Neural progenitor cell (in vitro differentiated cells): ENCODE data around the gene NUP214. TPM values are rescaled to one million over a fixed set of nuclear protein-coding genes. Genes with fewer than 3 reads are reported as not detected.

Source experiments
- DNase-seq: peaks from one replicate; pipeline ENCODE4 v3.0.0-alpha.2; 2016; ENCODE audit warnings: low spot score
- H2AFZ ChIP-seq: fragments of 200-600 bp; sonication (generic); replicated peaks from 2 replicates; pipeline ENCODE4 v1.6.1; 2016; ENCODE audit warnings: antibody characterized with exemption
- H3F3A ChIP-seq: fragments of 200-600 bp; sonication (generic); 2 replicates; pipeline ENCODE4 v1.6.1; 2016; ENCODE audit warnings: antibody characterized with exemption, low read depth
- H3K27ac ChIP-seq: fragments of 200-600 bp; sonication (generic); 2 replicates; pipeline ENCODE4 v1.5.1; 2016; ENCODE audit warnings: mild to moderate bottlenecking
- H3K27me3 ChIP-seq: fragments of 200-600 bp; sonication (generic); 2 replicates; pipeline ENCODE4 v1.6.1; 2016; ENCODE audit warnings: mild to moderate bottlenecking, moderate library complexity
- H3K36me3 ChIP-seq: fragments of 200-600 bp; sonication (generic); 2 replicates; pipeline ENCODE4 v1.5.1; 2016
- H3K4me1 ChIP-seq: fragments of 200-600 bp; sonication (generic); 2 replicates; pipeline ENCODE4 v1.6.1; 2016; ENCODE audit warnings: mixed run types
- H3K4me2 ChIP-seq: fragments of 200-600 bp; sonication (generic); 2 replicates; pipeline ENCODE4 v1.6.1; 2016
- H3K4me3 ChIP-seq: fragments of 200-600 bp; sonication (generic); 2 replicates; pipeline ENCODE4 v1.5.1; 2016
- H3K79me2 ChIP-seq: fragments of 200-600 bp; sonication (generic); 2 replicates; pipeline ENCODE4 v1.6.1; 2016; ENCODE audit warnings: low read depth
- H3K9ac ChIP-seq: fragments of 200-600 bp; sonication (generic); 2 replicates; pipeline ENCODE4 v1.6.1; 2016
- H3K9me3 ChIP-seq: fragments of 200-600 bp; sonication (generic); 2 replicates; pipeline ENCODE4 v1.5.1; 2016; ENCODE audit warnings: low read depth
- H4K20me1 ChIP-seq: fragments of 200-600 bp; sonication (generic); 2 replicates; pipeline ENCODE4 v1.6.1; 2016; ENCODE audit warnings: low read depth
- H3K27ac Mint-ChIP-seq: 3 replicates; pipeline ENCODE4 v1.8.0; 2021; ENCODE audit warnings: mixed read lengths
- H3K27me3 Mint-ChIP-seq: 2 replicates; pipeline ENCODE4 v1.8.0; 2022; ENCODE audit warnings: low read depth, mild to moderate bottlenecking, inconsistent platforms, moderate library complexity, mixed read lengths; ENCODE audit not compliant: insufficient read depth
- H3K36me3 Mint-ChIP-seq: 3 replicates; pipeline ENCODE4 v1.8.0; 2021; ENCODE audit warnings: mixed read lengths
- H3K4me1 Mint-ChIP-seq: 3 replicates; pipeline ENCODE4 v1.8.0; 2021; ENCODE audit warnings: mixed read lengths
- H3K4me3 Mint-ChIP-seq: 3 replicates; pipeline ENCODE4 v1.8.0; 2021; ENCODE audit warnings: mild to moderate bottlenecking, moderate library complexity, mixed read lengths
- H3K9me3 Mint-ChIP-seq: 3 replicates; pipeline ENCODE4 v1.8.0; 2020; ENCODE audit warnings: mixed read lengths
- CTCF ChIP-seq: fragments of 200-600 bp; sonication (generic); IDR thresholded peaks from 2 replicates; pipeline ENCODE4 v1.5.1; 2017; ENCODE audit warnings: antibody characterized with exemption, mild to moderate bottlenecking
- EZH2 ChIP-seq: fragments of 200-600 bp; sonication (generic); IDR thresholded peaks from 2 replicates; pipeline ENCODE4 v1.6.1; 2017; ENCODE audit warnings: antibody characterized with exemption, mild to moderate bottlenecking, moderate library complexity
- EZH2phosphoT487 ChIP-seq: fragments of 200-600 bp; sonication (generic); IDR thresholded peaks from 2 replicates; pipeline ENCODE4 v1.6.1; 2017; ENCODE audit warnings: antibody characterized with exemption
- total RNA-seq: library from RNA; depleted of rRNA; stranded (reverse); fragments of >200 nt; gene quantifications from 2 replicates; pipeline ENCODE4 v1.2.3, GENCODE V29; 2015; ENCODE audit warnings: low replicate concordance

NUP214 gene
- total RNA-seq, 1 donor from 2014 or later, result 37.6 TPM

- no peak for TF ChIP-seq CTCF
- no peak for TF ChIP-seq EZH2
- no peak for TF ChIP-seq EZH2phosphoT487
- Histone ChIP-seq H3K79me2 (no peaks in the 10 kb centered on the region), H3K4me1 (peaks cover 8% of the 10 kb centered on the region), H3K9ac (no peak overlapping the region), H3K9me3 (no peaks in the 10 kb centered on the region), H4K20me1 (no peaks in the 10 kb centered on the region), H3F3A (peaks cover 13% of the 10 kb centered on the region), H3K36me3 (peaks cover 7% of the 10 kb centered on the region), H3K27ac (no peak overlapping the region), H3K4me3 (no peak overlapping the region), H3K27me3 (no peaks in the 10 kb centered on the region), H3K4me2 (no peak overlapping the region), H2AFZ (no peak overlapping the region)
- peaks cover 33% of the 10 kb centered on the region for H3K36me3 Mint-ChIP-seq
- peaks cover 4% of the 10 kb centered on the region for H3K4me1 Mint-ChIP-seq
- H3K4me3 Mint-ChIP-seq, result no peak overlapping the region
- no peak overlapping the region for H3K27ac Mint-ChIP-seq
- DNase-seq, result no peak
- no peaks in the 10 kb centered on the region for H3K27me3 Mint-ChIP-seq
- no peaks in the 10 kb centered on the region for H3K9me3 Mint-ChIP-seq
Observed at GRCh38 chr9:131140112-131140511, 14.7 kb downstream of the NUP214 start.

DNA sequence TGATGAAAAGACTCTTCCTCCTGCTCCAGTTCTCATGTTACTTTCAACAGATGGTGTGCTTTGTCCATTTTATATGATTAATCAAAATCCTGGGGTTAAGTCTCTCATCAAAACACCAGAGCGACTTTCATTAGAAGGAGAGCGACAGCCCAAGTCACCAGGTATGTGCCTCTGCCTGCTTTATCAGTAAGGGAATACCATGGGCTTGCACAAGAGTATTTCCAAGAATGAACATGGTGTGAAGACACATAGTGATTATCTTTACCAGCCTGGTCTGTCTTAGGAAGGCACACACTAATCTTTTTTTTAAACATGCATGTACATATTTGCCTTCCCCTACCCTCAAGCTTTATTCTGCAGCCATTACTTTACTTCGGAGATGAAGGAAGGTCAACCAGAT is 15.2 kb downstream of the NUP214 start:
- no peaks in the 10 kb centered on the region for H3K79me2 ChIP-seq
- H2AFZ ChIP-seq, result no peak overlapping the region
- peaks cover 8% of the 10 kb centered on the region for H3K4me1 ChIP-seq
- Mint-ChIP-seq H3K36me3 (peaks cover 31% of the 10 kb centered on the region), H3K4me3 (no peak overlapping the region), H3K9me3 (no peaks in the 10 kb centered on the region), H3K27me3 (no peaks in the 10 kb centered on the region), H3K4me1 (peaks cover 4% of the 10 kb centered on the region), H3K27ac (no peak overlapping the region)
- H4K20me1 ChIP-seq, result no peaks in the 10 kb centered on the region
- H3K27me3 ChIP-seq, result no peaks in the 10 kb centered on the region
- H3K9me3 ChIP-seq, result no peaks in the 10 kb centered on the region
- H3K4me3 ChIP-seq, result no peak overlapping the region
- H3K4me2 ChIP-seq, result no peak overlapping the region
- TF ChIP-seq EZH2phosphoT487 (no peak), CTCF (no peak), EZH2 (no peak)
- H3K27ac ChIP-seq, result no peak overlapping the region
- peaks cover 7% of the 10 kb centered on the region for H3K36me3 ChIP-seq
- H3F3A ChIP-seq, result peaks cover 13% of the 10 kb centered on the region
- H3K9ac ChIP-seq, result no peak overlapping the region
- no peak for DNase-seq

GRCh38 chr9:131142160-131142559 is 16.8 kb downstream of the NUP214 start:
- no peak overlapping the region for H3K27ac Mint-ChIP-seq

More at GRCh38 chr9:131142160-131142559, 16.8 kb downstream of the NUP214 start:
- no peaks in the 10 kb centered on the region for H3K9me3 ChIP-seq
- no peaks in the 10 kb centered on the region for H3K27me3 ChIP-seq
- Mint-ChIP-seq H3K4me1 (peaks cover 4% of the 10 kb centered on the region), H3K27me3 (no peaks in the 10 kb centered on the region), H3K4me3 (no peak overlapping the region), H3K9me3 (no peaks in the 10 kb centered on the region), H3K36me3 (peaks cover 24% of the 10 kb centered on the region)
- H3K79me2 ChIP-seq, result no peaks in the 10 kb centered on the region
- TF ChIP-seq EZH2 (no peak), EZH2phosphoT487 (no peak), CTCF (no peak)
- H4K20me1 ChIP-seq, result no peaks in the 10 kb centered on the region
- DNase-seq, result no peak
- H3K4me1 ChIP-seq, result peaks cover 8% of the 10 kb centered on the region
- H3K4me3 ChIP-seq, result no peak overlapping the region
- H3K4me2 ChIP-seq, result no peak overlapping the region
- H3F3A ChIP-seq, result peaks cover 13% of the 10 kb centered on the region
- H2AFZ ChIP-seq, result no peak overlapping the region
- no peak overlapping the region for H3K27ac ChIP-seq
- peak overlapping the region; percentile 21 for H3K9ac ChIP-seq
- peaks cover 7% of the 10 kb centered on the region for H3K36me3 ChIP-seq
